ENCODE measurements around the gene SKAP1. TPM values are rescaled to one million over a fixed set of nuclear protein-coding genes. Genes with fewer than 3 reads are reported as not detected.
"Not testable (repeated sequence)": the region's sequence is repeated elsewhere in the genome, so short reads cannot be mapped to it uniquely, and the experiment has no call there.

SKAP1 gene
- polyA plus RNA-seq, 2 donors: 1.1 to 2.6 TPM

DNA sequence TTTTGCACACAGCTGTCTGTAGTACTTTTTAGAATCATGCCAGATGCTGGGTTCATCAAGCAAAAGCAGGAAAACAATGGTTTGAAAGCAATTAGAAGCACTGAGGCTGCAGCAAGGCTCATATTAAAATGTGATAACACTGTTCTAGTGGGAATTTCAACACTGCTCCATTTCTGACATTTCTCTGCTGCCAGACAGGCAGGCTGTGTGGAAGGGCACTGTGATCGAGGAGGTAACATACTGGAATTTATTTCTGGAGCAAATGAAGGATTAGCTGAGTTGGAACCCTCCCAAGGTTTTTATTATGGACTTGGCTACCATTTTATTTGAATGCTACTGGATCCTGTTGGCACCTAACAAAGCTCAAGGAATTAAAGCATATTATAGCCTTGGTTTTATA lies 66.9 kb downstream of the SKAP1 start:
- H3K4me1 ChIP-seq (ENCODE audit: control insufficient read depth in 2 of 2, insufficient read depth in 2 of 2, low read length in 1 of 2): no peaks in the 10 kb centered on the region
- no peak overlapping the region for H3K4me3 ChIP-seq (ENCODE audit: low read depth in 1 of 2, low read length in 2 of 2)
- H3K9me3 ChIP-seq (ENCODE audit: control insufficient read depth in 2 of 2, insufficient read depth in 1 of 2, low read depth in 1 of 2, low read length in 1 of 2): no peaks in the 10 kb centered on the region
- no peaks in the 10 kb centered on the region for H3K36me3 ChIP-seq (ENCODE audit: control insufficient read depth in 2 of 2, insufficient read depth in 2 of 2, low read length in 1 of 2)
- WGBS, 2 donors: 35 to 64% methylated on average over 1 of the region's 1 CpG
- no peaks in the 10 kb centered on the region for H3K27me3 ChIP-seq (ENCODE audit: control insufficient read depth in 1 of 2, insufficient read depth in 2 of 2, low read length in 2 of 2)
- H3K27ac ChIP-seq (ENCODE audit: low read depth in 2 of 2, low read length in 1 of 2): no peak overlapping the region

DNA sequence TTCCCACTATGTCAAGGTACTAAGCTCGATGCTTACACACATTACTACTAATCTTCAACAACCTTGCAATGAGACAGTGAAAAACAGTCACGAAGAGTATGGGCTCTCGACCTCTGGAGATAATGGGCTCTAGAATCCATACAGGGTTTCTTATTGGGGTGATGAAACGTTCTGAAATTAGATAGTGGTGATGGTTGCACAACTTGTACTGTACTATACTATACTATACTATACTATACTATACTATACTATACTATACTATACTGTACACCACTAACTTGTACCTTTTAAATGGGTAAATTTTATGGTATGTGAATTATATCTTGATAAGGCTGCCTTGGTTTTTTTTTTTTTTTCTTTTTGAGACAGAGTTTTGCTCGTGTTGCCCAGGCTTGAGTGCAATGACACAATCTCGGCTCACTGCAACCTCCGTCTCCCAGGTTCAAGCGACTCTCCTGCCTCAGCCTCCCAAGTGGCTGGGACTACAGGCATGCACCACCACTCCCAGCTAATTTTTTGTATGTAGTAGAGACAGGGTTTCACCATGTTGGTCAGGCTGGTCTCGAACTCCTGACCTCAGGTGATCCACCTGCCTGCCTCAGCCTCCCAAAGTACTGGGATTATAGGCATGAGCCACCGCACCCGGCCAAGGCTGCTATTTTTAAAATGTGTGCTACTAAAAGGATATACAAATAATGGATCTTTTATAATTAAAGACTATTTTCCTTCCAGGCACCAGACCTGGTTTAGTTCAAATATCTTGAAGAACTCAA lies 69.0 kb downstream of the SKAP1 start:
- not testable (repeated sequence) for H3K27ac ChIP-seq (ENCODE audit: low read depth in 2 of 2, low read length in 1 of 2); H3K27me3 ChIP-seq (ENCODE audit: control insufficient read depth in 1 of 2, insufficient read depth in 2 of 2, low read length in 2 of 2); H3K36me3 ChIP-seq (ENCODE audit: control insufficient read depth in 2 of 2, insufficient read depth in 2 of 2, low read length in 1 of 2); H3K9me3 ChIP-seq (ENCODE audit: control insufficient read depth in 2 of 2, insufficient read depth in 1 of 2, low read depth in 1 of 2, low read length in 1 of 2); H3K4me3 ChIP-seq (ENCODE audit: low read depth in 1 of 2, low read length in 2 of 2); H3K4me1 ChIP-seq (ENCODE audit: control insufficient read depth in 2 of 2, insufficient read depth in 2 of 2, low read length in 1 of 2)
- WGBS, 2 donors: 80 to 82% methylated on average over 11 of the region's 11 CpGs

- 46 to 58% methylated on average over 1 of the region's 1 CpG for WGBS, 2 donors
- H3K9me3 ChIP-seq (ENCODE audit: control insufficient read depth in 2 of 2, insufficient read depth in 1 of 2, low read depth in 1 of 2, low read length in 1 of 2): no peaks in the 10 kb centered on the region
- H3K4me1 ChIP-seq (ENCODE audit: control insufficient read depth in 2 of 2, insufficient read depth in 2 of 2, low read length in 1 of 2): no peaks in the 10 kb centered on the region
- no peak overlapping the region for H3K27ac ChIP-seq (ENCODE audit: low read depth in 2 of 2, low read length in 1 of 2)
- H3K27me3 ChIP-seq (ENCODE audit: control insufficient read depth in 1 of 2, insufficient read depth in 2 of 2, low read length in 2 of 2): no peaks in the 10 kb centered on the region
- H3K36me3 ChIP-seq (ENCODE audit: control insufficient read depth in 2 of 2, insufficient read depth in 2 of 2, low read length in 1 of 2): no peaks in the 10 kb centered on the region
- H3K4me3 ChIP-seq (ENCODE audit: low read depth in 1 of 2, low read length in 2 of 2): no peak overlapping the region
These were observed 72.0 kb downstream of the SKAP1 start for GRCh38 chr17:48357779-48358602.

DNA sequence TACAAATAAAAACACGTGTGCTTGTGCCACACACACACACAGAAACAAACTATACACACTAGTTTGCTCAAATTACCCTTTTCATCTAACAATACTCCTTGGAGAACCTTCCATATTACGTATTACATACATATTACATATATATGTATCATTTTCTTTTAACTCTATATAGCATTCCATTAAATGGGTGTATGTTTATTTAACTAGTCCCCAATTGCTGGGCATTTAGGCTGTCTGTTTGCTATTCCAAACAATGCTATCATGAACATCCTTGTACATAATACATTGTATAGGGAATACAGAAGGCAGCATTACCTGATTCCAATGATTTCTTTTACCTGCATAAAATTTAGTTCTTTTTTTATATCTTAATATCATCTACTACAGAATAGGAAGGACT lies 73.1 kb downstream of the SKAP1 start:
- Histone ChIP-seq H3K27me3 (ENCODE audit: control insufficient read depth in 1 of 2, insufficient read depth in 2 of 2, low read length in 2 of 2) (no peaks in the 10 kb centered on the region), H3K4me1 (ENCODE audit: control insufficient read depth in 2 of 2, insufficient read depth in 2 of 2, low read length in 1 of 2) (no peaks in the 10 kb centered on the region)
- WGBS, 2 donors: 74 to 81% methylated on average over 2 of the region's 2 CpGs

GRCh38 chr17:48352630-48353029 lies 77.4 kb downstream of the SKAP1 start:
- no peak overlapping the region for H3K27ac ChIP-seq (ENCODE audit: low read depth in 2 of 2, low read length in 1 of 2)
- no peaks in the 10 kb centered on the region for H3K9me3 ChIP-seq (ENCODE audit: control insufficient read depth in 2 of 2, insufficient read depth in 1 of 2, low read depth in 1 of 2, low read length in 1 of 2)
- H3K4me1 ChIP-seq (ENCODE audit: control insufficient read depth in 2 of 2, insufficient read depth in 2 of 2, low read length in 1 of 2): no peaks in the 10 kb centered on the region
- no peak overlapping the region for H3K4me3 ChIP-seq (ENCODE audit: low read depth in 1 of 2, low read length in 2 of 2)
- H3K36me3 ChIP-seq (ENCODE audit: control insufficient read depth in 2 of 2, insufficient read depth in 2 of 2, low read length in 1 of 2): no peaks in the 10 kb centered on the region
- H3K27me3 ChIP-seq (ENCODE audit: control insufficient read depth in 1 of 2, insufficient read depth in 2 of 2, low read length in 2 of 2): no peaks in the 10 kb centered on the region

More for the DNA sequence above, 73.1 kb downstream of the SKAP1 start:
- no peak overlapping the region for H3K4me3 ChIP-seq (ENCODE audit: low read depth in 1 of 2, low read length in 2 of 2)
- no peaks in the 10 kb centered on the region for H3K36me3 ChIP-seq (ENCODE audit: control insufficient read depth in 2 of 2, insufficient read depth in 2 of 2, low read length in 1 of 2)
- no peak overlapping the region for H3K27ac ChIP-seq (ENCODE audit: low read depth in 2 of 2, low read length in 1 of 2)
- no peaks in the 10 kb centered on the region for H3K9me3 ChIP-seq (ENCODE audit: control insufficient read depth in 2 of 2, insufficient read depth in 1 of 2, low read depth in 1 of 2, low read length in 1 of 2)

DNA sequence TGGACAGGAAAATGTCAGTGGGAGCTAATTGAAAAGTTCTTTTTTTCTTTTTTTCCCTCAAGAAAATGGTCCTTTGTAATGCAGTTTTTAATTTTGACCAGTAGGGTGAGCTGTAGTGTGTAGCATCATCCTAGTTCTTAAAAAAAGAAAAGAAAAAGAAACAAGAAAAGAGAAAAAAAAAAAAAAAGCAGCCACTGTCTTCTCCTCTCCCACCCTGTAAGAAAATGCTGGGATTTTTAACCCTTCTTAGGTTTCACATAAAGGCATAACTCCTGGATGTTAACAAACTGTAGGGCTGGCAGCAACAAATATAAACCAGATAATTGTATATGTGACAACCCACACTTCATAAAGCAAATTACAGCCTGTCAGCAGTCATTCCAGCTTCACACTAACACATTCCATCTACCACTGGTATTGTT lies 78.1 kb downstream of the SKAP1 start:
- Histone ChIP-seq H3K36me3 (ENCODE audit: control insufficient read depth in 2 of 2, insufficient read depth in 2 of 2, low read length in 1 of 2) (no peaks in the 10 kb centered on the region), H3K4me3 (ENCODE audit: low read depth in 1 of 2, low read length in 2 of 2) (no peak overlapping the region), H3K9me3 (ENCODE audit: control insufficient read depth in 2 of 2, insufficient read depth in 1 of 2, low read depth in 1 of 2, low read length in 1 of 2) (no peaks in the 10 kb centered on the region), H3K27me3 (ENCODE audit: control insufficient read depth in 1 of 2, insufficient read depth in 2 of 2, low read length in 2 of 2) (no peaks in the 10 kb centered on the region), H3K4me1 (ENCODE audit: control insufficient read depth in 2 of 2, insufficient read depth in 2 of 2, low read length in 1 of 2) (no peaks in the 10 kb centered on the region), H3K27ac (ENCODE audit: low read depth in 2 of 2, low read length in 1 of 2) (no peak overlapping the region)

- Histone ChIP-seq H3K36me3 (ENCODE audit: control insufficient read depth in 2 of 2, insufficient read depth in 2 of 2, low read length in 1 of 2) (no peaks in the 10 kb centered on the region), H3K4me1 (ENCODE audit: control insufficient read depth in 2 of 2, insufficient read depth in 2 of 2, low read length in 1 of 2) (no peaks in the 10 kb centered on the region), H3K27me3 (ENCODE audit: control insufficient read depth in 1 of 2, insufficient read depth in 2 of 2, low read length in 2 of 2) (no peaks in the 10 kb centered on the region), H3K9me3 (ENCODE audit: control insufficient read depth in 2 of 2, insufficient read depth in 1 of 2, low read depth in 1 of 2, low read length in 1 of 2) (no peaks in the 10 kb centered on the region), H3K4me3 (ENCODE audit: low read depth in 1 of 2, low read length in 2 of 2) (no peak overlapping the region), H3K27ac (ENCODE audit: low read depth in 2 of 2, low read length in 1 of 2) (no peak overlapping the region)
These were observed 81.7 kb downstream of the SKAP1 start for GRCh38 chr17:48348352-48348751.

DNA sequence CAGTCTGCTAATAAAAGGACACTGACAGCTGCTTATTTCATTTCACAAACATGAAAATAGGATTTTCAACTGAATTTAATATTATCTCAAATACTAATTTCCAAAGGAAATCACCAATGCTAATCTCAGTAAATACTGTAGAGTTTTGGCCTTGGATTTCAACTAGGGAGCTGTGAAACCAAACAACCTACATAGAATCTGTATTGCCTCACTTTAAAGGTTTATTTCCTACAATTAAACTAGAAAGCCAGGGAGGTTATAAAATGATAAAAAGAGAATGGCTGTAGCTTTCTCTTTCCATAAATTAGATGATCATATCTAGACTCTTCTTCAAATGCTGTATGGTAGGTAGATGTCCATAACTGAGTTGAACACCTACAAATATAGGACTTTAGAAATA lies 82.8 kb downstream of the SKAP1 start:
- H3K27ac ChIP-seq (ENCODE audit: low read depth in 2 of 2, low read length in 1 of 2): no peak overlapping the region
- no peaks in the 10 kb centered on the region for H3K9me3 ChIP-seq (ENCODE audit: control insufficient read depth in 2 of 2, insufficient read depth in 1 of 2, low read depth in 1 of 2, low read length in 1 of 2)
- no peak overlapping the region for H3K4me3 ChIP-seq (ENCODE audit: low read depth in 1 of 2, low read length in 2 of 2)
- no peaks in the 10 kb centered on the region for H3K4me1 ChIP-seq (ENCODE audit: control insufficient read depth in 2 of 2, insufficient read depth in 2 of 2, low read length in 1 of 2)
- no peaks in the 10 kb centered on the region for H3K27me3 ChIP-seq (ENCODE audit: control insufficient read depth in 1 of 2, insufficient read depth in 2 of 2, low read length in 2 of 2)
- no peaks in the 10 kb centered on the region for H3K36me3 ChIP-seq (ENCODE audit: control insufficient read depth in 2 of 2, insufficient read depth in 2 of 2, low read length in 1 of 2)

- Histone ChIP-seq H3K27ac (ENCODE audit: low read depth in 2 of 2, low read length in 1 of 2) (no peak overlapping the region), H3K4me3 (ENCODE audit: low read depth in 1 of 2, low read length in 2 of 2) (no peak overlapping the region), H3K9me3 (ENCODE audit: control insufficient read depth in 2 of 2, insufficient read depth in 1 of 2, low read depth in 1 of 2, low read length in 1 of 2) (no peaks in the 10 kb centered on the region), H3K27me3 (ENCODE audit: control insufficient read depth in 1 of 2, insufficient read depth in 2 of 2, low read length in 2 of 2) (no peaks in the 10 kb centered on the region), H3K4me1 (ENCODE audit: control insufficient read depth in 2 of 2, insufficient read depth in 2 of 2, low read length in 1 of 2) (no peaks in the 10 kb centered on the region), H3K36me3 (ENCODE audit: control insufficient read depth in 2 of 2, insufficient read depth in 2 of 2, low read length in 1 of 2) (no peaks in the 10 kb centered on the region)
These were observed 85.8 kb downstream of the SKAP1 start for GRCh38 chr17:48344251-48344650.

GRCh38 chr17:48340916-48341315 lies 89.1 kb downstream of the SKAP1 start:
- no peaks in the 10 kb centered on the region for H3K9me3 ChIP-seq (ENCODE audit: control insufficient read depth in 2 of 2, insufficient read depth in 1 of 2, low read depth in 1 of 2, low read length in 1 of 2)
- H3K4me3 ChIP-seq (ENCODE audit: low read depth in 1 of 2, low read length in 2 of 2): no peak overlapping the region
- H3K27ac ChIP-seq (ENCODE audit: low read depth in 2 of 2, low read length in 1 of 2): no peak overlapping the region
- H3K36me3 ChIP-seq (ENCODE audit: control insufficient read depth in 2 of 2, insufficient read depth in 2 of 2, low read length in 1 of 2): no peaks in the 10 kb centered on the region
- WGBS, 2 donors: 97 to 100% methylated on average over 2 of the region's 2 CpGs
- no peaks in the 10 kb centered on the region for H3K27me3 ChIP-seq (ENCODE audit: control insufficient read depth in 1 of 2, insufficient read depth in 2 of 2, low read length in 2 of 2)
- H3K4me1 ChIP-seq (ENCODE audit: control insufficient read depth in 2 of 2, insufficient read depth in 2 of 2, low read length in 1 of 2): no peaks in the 10 kb centered on the region
